Skeletal muscle cell (primary cell): ENCODE data around the gene TTK.
A peak's percentile ranks its signal among the peaks of the same experiment; 100 is the strongest.
"Not testable (repeated sequence)": the region's sequence is repeated elsewhere in the genome, so short reads cannot be mapped to it uniquely, and the experiment has no call there.

Experiments used
- DNase-seq: peaks from one replicate; pipeline ENCODE4 v3.0.0-alpha.2; 2010; ENCODE audit warnings: low read depth
- H3K4me3 ChIP-seq: 2 replicates; pipeline ENCODE4 v1.5.1; 2011; ENCODE audit warnings: low read depth, mild to moderate bottlenecking, control low read depth, low read length, moderate library complexity

Gene TTK

DNA sequence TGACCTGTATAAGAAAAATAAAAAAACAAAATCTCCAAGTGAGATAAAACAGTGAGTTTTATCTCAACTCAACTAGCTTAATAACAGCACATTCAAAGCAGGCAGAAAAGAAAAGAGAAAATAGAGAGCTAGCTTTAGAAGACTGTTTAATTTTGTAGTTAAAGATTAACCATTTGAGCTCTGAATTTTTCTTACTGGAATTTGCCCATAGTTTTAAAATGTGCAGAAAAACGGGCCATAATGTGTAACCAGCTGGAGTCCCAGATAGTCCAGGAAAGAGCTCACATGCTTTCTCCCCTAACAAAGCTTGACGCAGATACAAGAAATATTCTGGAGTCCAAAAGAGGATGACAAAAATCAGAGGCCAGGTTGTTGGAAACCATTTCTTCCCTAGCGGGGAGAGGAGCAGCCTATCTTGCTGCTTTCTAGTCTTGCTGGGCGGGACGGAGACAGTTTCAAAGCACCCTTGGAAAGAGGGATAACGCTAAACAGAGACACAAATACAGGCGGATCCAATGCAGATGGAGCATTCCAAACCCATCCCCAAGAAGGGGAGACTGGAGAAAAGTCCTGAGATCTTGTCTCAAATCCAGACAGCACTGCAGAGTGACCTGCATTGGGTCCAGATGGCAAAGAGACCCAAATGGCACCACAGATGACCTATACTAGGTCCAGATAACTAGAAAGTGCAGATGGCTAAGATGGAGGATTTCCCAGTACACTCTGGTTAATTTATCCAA, 16.1 kb downstream of the TTK start:
- no peak overlapping the region for H3K4me3 ChIP-seq
- DNase-seq = no peak

DNA sequence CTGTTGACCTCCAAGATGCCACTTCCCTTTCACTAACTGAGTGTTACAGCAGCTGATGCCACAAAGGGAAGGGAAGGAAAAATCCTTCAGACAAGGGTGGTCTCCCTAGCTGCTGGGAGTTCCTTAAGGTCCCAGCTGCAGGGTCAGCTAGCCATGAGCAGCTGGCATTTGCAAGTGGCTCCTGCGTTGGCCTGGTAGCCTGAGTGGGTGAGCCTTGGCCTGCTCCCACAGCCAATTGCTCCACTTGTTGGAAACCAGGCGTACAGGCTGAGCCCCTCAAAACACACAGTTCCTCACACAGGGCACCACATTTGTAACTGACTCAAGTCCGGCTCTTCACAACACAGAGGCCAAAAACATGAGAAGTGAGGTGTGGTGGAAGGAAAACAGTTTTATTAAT, 16.7 kb downstream of the TTK start:
- no peak for DNase-seq
- H3K4me3 ChIP-seq = no peak overlapping the region

DNA sequence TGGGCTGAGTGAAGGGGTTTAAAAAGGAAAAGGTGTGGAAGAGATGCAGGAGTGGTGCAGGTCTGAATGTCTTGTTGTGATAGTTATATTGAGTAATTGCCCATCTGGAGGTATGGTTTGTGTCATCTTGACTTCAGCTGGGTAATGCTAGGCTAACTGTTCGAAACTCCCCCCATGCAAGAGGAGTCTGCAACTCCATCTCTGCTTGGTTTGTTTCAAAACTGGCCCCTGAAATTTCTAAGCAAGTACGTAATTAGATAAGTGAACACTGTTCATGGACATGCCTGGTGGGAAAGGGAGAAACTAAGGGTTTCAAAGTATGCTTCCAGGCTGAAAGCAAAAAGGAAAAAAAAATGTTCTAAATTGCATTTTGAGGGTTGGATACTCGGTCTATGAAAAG, 17.1 kb downstream of the TTK start:
- no peak for DNase-seq
- no peak overlapping the region for H3K4me3 ChIP-seq

GRCh38 chr6:80022803-80023202, 18.4 kb downstream of the TTK start:
- peak; percentile 47 for DNase-seq
- H3K4me3 ChIP-seq = no peak overlapping the region

DNA sequence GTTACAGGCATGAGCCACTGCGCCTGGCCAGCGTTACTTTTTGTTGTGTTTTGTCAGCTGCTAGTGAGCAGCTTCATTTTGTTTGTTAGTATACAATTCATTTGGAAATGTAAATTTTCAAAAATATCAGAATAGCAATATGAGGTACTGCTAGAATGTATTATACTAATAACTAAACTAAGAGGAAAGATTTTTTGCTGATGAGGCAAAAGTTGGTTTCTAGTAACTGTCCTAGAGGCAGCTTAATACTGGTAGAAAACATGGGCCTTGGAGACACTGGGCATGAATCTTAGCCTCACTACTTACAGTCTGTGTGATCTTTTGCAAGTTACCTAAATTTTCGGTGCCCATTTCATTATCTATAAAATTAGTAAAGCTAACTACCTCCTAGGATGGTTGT, 24.1 kb downstream of the TTK start:
- DNase-seq = no peak
- H3K4me3 ChIP-seq = no peak overlapping the region

DNA sequence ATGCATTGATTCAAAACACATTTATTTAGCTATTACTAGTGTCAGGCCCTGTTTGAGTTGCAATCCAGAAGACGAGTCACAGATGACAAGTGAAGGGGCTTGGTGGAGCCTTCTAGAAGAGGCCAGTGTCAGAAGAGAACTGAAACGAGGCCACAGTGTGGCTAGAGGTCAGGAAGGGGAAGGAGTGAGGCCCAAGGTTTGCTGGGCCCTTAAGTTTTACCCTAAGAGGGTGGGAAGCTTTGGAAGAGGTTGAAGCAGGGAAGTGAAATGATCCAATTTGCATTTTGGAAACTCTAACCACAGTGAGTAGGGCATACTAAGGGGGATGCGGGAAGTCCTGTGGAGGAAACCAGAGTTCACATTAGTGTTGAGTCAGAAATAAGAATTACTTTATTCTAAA, 25.0 kb downstream of the TTK start:
- H3K4me3 ChIP-seq = no peak overlapping the region
- no peak for DNase-seq

- H3K4me3 ChIP-seq, DNase-seq: not testable (repeated sequence)
Observed at GRCh38 chr6:80048220-80048619, 43.8 kb downstream of the TTK start.

DNA sequence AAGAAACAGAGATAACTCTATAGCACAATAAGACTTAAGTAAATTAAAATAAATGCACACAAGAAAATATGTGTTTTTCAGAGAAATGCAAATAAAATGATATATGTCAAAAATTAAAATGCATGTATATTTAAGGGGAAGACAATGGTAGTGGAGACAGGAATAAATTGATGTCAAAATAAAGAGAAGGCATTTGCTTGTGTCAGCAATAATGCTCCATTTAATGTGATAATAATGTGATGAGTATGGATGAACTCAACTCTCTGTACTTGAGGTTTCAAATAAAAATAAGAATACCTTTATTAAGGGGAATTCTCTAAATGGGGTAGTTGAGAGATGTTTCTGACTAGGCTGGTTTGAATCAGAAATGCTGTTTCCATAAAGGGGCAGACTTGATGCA, 56.3 kb downstream of the TTK start:
- H3K4me3 ChIP-seq = no peak overlapping the region
- DNase-seq = no peak

GRCh38 chr6:80068146-80068545, 63.7 kb downstream of the TTK start:
- not testable (repeated sequence) for H3K4me3 ChIP-seq, DNase-seq

GRCh38 chr6:80070431-80070830, 66.0 kb downstream of the TTK start:
- not testable (repeated sequence) for DNase-seq, H3K4me3 ChIP-seq

DNA sequence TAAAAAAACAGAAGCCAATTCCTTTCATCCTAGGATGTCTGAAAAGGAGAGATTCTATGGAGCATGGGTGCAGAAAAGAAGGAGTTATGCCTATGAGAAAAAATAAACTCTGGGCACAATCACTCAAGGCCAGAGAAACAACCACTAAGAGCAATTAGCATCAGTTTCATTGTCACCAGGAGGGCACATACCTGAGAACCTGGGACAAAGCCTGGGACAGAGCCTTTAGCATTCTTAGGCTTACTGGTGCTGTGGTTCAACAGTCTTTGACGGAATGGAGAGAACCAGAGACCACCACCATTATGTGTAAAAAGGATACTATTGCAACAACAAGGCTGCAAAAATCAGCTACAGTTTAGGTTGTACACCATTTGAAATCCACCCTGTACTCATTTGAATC, 72.6 kb downstream of the TTK start:
- no peak overlapping the region for H3K4me3 ChIP-seq
- DNase-seq = no peak

DNA sequence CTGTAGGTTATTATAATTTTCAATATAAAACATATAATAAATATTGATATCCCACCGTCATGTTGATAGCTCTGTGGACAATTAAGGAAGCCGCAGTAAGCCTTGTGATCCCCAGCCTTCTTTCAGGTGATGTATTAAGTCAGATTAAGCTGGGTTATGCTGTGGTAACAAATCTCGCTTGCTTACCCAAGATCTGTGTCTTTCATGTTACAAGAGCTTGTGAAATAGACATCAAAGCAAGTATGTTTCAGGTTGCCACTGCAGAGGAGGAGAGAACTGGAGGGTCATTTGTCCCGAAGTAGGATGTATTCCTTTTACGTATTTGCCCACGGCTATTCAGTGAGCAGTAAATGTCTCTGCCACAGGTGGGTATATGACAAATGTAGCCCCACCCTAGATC, 84.2 kb downstream of the TTK start:
- H3K4me3 ChIP-seq = no peak overlapping the region
- DNase-seq = no peak

- H3K4me3 ChIP-seq = no peak overlapping the region
- no peak for DNase-seq
Observed at GRCh38 chr6:80091506-80091905, 87.1 kb downstream of the TTK start.
